GM11168 (cell line): ENCODE measurements around the gene ATXN1.
"Not testable (repeated sequence)": the region's sequence is repeated elsewhere in the genome, so short reads cannot be mapped to it uniquely, and the experiment has no call there.

Experiments
- in situ Hi-C: fragments of 300-500 bp; cut with MboI; formaldehyde crosslinking; loops from one replicate; pipeline ENCODE4 v1.12.0; 2022; ENCODE audit warnings: low sequenced_read_pairs; ENCODE audit not compliant: unreplicated experiment

The ATXN1 gene

DNA sequence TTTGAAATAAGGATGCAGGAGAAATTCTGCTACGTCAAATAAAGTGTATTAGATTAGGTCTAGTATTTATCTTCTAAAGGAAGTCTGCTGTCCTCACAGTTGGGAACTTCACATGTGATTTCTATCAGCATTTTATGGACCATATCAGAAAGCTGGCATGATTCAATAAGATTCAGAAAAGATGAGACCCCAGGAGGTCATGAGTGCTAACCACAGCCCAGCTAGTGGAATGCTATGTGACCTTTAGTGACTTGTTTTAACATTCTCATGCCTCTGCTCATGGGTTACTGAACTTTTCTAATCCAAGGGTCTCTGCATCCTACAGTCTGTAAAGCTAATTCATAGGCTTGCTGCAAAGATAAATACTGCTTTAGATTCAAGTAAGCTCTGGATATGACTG, 372.8 kb downstream of the ATXN1 start:
- in situ Hi-C loops: no loop called here

GRCh38 chr6:16386057-16386456, 375.2 kb downstream of the ATXN1 start:
- in situ Hi-C loops: no loop called here

DNA sequence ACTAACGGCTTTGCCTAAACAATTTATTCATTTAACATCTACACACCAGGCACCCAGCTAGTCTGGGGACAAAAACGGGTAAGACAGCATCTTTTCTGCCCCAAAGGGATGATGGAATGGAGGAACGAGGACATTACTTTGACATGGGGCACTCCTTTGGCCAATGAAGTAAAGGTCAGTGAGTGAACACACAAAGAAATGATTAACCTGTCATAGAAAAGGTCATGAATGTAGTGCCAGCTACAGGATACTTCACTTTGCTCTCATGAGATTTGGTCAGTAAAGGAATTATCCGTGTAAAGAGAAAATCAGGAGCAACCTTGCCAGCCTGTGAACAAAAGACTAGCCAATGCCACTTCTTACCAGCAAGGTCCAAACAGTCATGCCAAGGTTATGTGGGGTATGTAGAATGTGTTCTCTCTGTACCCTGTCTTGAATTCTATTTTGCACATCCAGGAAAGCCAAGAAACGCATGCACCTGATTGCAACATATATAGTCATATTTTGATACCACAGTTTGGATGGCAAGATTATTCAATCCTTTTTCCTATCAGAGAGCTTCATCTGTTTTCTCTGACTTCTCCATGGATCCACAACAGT, 377.6 kb downstream of the ATXN1 start:
- in situ Hi-C loops: no loop called here

GRCh38 chr6:16381968-16382367, 379.3 kb downstream of the ATXN1 start:
- in situ Hi-C loops: not testable (repeated sequence)

GRCh38 chr6:16380220-16380809, 380.9 kb downstream of the ATXN1 start:
- in situ Hi-C loops: no loop called here

GRCh38 chr6:16378360-16378759, 382.9 kb downstream of the ATXN1 start:
- in situ Hi-C loops: not testable (repeated sequence)

GRCh38 chr6:16377470-16377869, 383.8 kb downstream of the ATXN1 start:
- in situ Hi-C loops: no loop called here

GRCh38 chr6:16375843-16376242, 385.4 kb downstream of the ATXN1 start:
- in situ Hi-C loops: no loop called here

DNA sequence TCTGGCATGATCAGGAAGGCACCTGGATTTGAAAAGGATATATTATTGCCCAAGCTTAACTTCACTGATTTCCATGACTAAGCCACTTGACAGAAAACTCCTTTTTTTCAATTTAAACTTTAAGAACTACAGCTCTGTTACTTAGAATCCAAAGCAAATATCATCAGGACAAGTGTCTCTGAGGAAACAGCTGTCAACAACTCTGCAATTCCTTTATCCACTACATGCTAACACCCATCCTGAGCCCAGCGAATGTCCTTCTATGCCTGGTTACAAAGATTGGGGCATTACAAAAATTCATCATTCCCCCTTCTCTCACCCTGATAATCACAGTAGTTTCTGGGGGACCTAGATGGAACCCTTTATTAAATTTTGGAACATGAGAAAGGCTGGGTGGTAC, 386.1 kb downstream of the ATXN1 start:
- in situ Hi-C loops: no loop called here

DNA sequence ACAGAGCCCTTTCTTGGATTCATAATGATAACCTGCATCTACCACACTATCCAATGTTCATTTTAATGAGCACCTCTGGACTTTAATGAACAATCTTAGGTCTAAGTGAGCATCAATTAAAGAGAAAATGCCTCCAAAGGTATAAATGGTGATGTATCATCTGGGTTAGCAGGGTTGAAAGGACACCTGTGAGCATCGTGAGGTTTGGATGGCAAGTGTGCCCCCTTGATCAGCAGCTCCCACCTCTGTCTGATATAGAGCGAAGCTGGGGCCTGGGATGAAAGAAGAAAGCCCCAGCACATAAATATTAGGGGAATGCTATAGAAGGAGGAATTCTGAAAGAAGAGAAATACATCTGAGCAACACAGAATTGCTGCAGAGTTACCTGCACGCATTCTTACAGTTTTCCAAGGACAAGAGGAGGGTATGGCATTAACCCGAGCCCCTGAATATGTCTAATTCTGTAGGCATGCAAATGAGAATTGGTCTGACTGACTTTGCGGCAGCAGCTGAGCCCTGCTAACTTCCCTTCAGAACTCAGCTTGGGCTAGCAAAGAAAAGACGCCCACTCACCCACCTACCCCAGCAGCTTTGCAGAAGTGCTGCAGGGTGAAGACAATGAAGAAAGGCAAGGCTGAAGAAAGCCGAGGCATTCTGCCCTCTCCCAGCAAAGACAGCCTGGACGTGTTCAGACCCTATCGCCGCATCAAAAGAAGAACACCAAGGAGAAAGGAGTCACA, 386.6 kb downstream of the ATXN1 start:
- in situ Hi-C loops: no loop called here

- in situ Hi-C loops: no loop called here
Observed at GRCh38 chr6:16374016-16374415, 387.2 kb downstream of the ATXN1 start.

DNA sequence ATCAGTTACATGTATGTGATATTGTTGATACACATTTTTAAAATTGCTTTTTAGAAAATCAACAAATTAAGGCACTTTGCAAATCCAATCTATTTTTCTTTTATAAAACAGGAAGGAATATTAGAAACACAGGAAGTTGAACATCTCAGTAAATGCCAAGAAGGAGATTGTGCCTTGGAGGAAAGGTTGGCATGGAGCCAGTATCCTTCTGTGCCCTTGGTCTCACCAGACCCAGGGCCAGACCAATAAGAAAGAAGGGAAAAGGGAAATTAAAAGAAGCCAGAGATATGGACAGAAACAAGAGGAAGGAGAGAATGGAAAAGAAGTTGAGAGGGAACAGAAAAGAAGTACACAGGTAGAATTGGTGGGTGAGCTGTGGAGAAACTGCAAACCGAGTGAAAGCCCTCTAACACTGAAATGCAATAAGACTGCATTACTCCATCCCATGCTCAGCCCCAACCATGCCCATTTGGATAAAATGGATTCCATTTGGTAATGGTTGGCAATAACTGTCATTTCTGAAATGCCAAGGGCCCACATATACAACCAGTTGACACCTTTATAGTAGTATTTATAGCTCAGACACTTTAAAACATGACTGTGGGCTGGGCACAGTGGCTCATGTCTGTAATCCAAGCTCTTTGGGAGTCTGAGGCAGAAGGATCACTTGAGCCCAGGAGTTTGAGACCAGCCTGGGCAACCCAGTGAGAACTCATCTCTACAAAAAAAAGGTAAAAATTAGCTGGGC, 389.1 kb downstream of the ATXN1 start:
- in situ Hi-C loops: no loop called here

DNA sequence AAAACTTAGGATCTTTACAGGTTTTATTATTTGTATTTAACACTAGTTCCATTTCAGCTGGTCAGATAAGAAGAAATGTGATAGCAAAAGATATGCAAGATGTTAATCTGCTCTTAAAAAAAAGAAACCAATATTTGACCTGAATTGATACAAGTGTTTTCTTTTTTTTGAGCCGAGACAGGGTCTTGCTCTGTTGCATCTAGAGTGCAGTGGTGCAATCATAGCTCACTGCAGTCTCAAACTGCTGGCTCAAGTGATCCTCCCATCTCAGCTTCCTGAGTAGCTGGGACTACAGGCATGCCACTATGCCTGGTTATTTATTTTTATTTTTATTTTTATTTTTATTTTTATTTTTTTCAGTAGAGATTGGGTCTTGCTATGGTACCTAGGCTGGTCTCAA, 389.9 kb downstream of the ATXN1 start:
- in situ Hi-C loops: no loop called here

DNA sequence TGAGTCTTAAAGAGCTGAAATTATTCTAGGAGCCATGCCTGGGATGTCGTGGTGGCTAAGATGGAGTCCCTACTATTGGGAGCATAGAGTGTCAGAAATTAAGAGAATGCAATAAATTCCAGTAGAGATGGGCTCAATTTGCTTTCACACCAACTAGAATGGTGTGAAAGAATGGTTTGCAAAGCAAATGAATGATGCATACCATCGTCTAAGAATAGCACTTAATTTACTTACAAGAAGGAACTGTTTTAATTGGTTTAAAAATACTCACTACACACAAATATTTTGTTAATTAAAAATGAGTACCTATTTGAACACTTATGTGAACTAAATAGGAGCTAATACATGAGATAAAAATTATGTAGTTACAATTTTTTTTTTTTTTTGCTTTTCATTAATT, 390.3 kb downstream of the ATXN1 start:
- in situ Hi-C loops: no loop called here

DNA sequence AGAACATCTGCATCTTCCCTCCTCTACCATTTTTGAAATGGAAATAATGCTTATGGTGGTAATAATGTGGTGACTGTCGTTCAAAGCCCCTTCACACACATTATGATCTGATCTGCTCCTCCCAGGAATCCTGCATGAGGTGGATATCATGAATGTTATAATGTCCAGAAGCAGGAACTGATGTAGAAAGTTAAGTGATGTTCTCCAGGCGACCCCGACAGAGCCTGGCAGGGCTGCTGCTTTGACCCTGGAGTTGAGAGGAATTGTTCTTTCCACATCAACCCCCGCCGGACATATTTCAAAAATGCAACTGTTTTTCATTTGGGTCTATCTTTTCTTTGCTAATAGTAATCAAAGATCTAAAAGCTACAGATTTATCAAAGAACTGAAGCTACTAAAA, 391.3 kb downstream of the ATXN1 start:
- in situ Hi-C loops: no loop called here

DNA sequence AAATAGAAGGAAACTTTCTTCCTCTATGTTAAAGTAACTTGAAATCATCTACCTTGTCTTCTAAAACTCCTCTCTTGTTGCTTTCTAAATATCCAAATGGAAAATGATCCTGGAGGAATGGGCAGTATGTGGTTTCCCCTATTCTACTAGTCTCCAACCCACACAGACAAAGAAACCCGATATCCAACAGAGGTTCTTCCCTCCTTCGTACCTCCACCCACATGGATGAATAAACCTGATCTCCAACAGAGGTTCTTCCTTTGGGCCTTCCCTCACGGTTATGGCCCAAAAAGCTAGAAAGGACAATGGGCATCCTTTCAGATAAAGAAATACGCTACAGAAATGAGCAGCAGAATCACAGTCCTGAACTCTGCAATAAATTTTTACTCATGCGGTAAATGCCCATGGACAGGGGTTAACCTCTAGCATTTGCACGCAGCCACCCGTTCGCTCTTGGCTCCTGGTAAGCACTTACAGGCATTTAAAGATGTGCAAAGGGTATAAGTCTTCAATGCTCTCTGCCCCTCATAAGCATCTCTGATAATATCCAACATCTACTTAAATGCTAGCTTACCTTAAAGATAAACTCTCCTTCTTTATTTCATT, 392.0 kb downstream of the ATXN1 start:
- in situ Hi-C loops: no loop called here

DNA sequence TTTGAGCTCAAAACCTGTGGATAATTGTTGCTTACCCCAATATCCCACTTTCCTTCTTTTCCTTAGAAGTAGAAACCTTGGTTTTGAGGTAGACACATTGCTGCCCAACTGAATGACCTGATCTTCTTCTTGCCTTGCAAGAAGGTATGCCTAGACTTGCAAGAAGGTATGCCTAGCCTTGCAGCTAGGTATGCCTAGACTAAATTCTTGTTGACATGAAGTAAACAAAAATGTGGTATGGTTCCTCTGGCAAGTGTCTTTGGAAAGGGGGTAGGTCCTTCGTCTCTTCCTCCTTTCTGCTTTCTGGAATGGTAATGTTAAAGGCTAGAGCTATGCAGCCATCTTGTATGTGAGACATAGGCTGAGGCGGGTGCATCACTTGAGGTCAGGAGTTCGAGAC, 393.7 kb downstream of the ATXN1 start:
- in situ Hi-C loops: no loop called here

DNA sequence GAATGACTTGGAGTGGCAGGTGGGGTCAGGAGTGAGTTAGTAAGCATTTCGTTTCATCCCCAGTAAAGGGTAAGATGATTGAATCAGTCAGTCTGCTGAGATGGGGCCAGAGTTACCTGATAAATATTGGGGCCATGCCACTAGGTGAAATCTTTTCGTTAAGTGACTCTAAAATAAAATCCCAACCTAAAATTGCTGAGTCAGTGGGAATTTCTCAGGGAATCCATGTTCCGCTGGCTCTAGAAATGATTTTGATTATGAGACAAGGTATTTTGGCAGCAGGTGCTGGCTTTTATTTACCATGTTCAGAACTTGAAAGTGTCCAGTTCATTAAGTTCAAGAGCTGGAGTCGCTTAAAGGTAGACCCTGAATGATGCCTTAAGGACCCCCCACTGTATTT, 397.5 kb downstream of the ATXN1 start:
- in situ Hi-C loops: no loop called here

- in situ Hi-C loops: no loop called here
Observed at GRCh38 chr6:16362819-16363589, 398.3 kb downstream of the ATXN1 start.

DNA sequence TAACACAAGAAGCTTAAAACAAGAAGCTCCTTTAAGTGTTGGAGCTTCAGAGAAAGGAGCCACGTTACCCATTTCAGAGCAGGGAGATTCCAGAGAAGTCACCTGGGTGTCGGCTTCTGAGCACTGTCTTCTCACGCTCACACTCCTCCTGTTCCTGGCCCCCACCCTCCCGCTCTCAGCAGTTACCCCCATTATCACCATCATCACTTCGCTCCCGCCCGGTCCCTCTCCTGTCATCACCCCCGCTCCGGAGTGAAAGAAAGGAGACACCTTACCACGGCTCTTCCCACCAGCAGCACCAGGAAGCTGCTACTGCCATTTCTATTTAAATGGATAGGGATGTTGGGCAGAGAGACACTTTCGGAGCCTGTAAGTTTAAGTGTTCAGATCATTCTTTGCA, 399.0 kb downstream of the ATXN1 start:
- in situ Hi-C loops: no loop called here
